HEK293 (cell line): ENCODE results near the gene CRX.

ENCODE experiments used
- HOXC10 ChIP-seq: sonication (generic); formaldehyde crosslinking; IDR thresholded peaks from 2 replicates; pipeline ENCODE4 v1.8.1; 2023; ENCODE audit warnings: mild to moderate bottlenecking, missing genetic modification reagents
- SP2 ChIP-seq: fragments of 450-650 bp; formaldehyde crosslinking; IDR thresholded peaks from 2 replicates; pipeline ENCODE4 v1.5.1; 2016; ENCODE audit warnings: missing biosample characterization, missing genetic modification characterization
- ZNF140 ChIP-seq: fragments of 450-650 bp; formaldehyde crosslinking; IDR thresholded peaks from 2 replicates; pipeline ENCODE4 v1.5.1; 2016; ENCODE audit warnings: missing biosample characterization, missing genetic modification characterization
- ZNF16 ChIP-seq: fragments of 450-650 bp; formaldehyde crosslinking; IDR thresholded peaks from 2 replicates; pipeline ENCODE4 v1.5.1; 2016; ENCODE audit warnings: low read depth, missing biosample characterization, missing genetic modification characterization
- ZNF629 ChIP-seq: fragments of 450-650 bp; formaldehyde crosslinking; IDR thresholded peaks from 2 replicates; pipeline ENCODE4 v1.5.1; 2017; ENCODE audit warnings: missing biosample characterization, missing genetic modification characterization

DNA sequence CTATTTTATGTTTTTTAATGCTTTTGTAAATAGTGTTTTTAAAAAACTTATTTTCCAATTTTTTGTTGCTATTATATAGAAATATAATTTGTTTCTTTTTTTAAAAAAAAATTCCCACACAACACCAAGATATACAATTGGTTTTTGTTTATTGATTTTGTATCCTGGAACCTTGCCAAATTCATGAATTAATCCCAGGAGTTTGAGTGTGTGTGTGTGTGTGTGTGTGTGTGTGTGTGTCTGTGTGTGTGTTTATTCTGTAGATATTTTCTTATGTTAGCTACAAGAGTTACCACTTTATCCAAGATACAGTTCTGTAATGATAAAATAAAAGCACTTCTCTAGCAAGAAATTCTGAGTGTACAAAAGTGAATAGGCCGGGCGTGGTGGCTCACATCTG is 25.0 kb upstream of the CRX start:
- TF ChIP-seq ZNF16 (tag by site-specific recombination), result no peak
- TF ChIP-seq ZNF629, result no peak
- no peak for TF ChIP-seq ZNF140
- TF ChIP-seq SP2 (tag by site-specific recombination), result no peak
- no peak for TF ChIP-seq HOXC10
